Stromal cell of bone marrow (primary cell): ENCODE measurements around the gene HOXC10.

Experiments used
- DNase-seq: peaks from one replicate; pipeline ENCODE4 v3.0.0-alpha.2; 2012; ENCODE audit warnings: low read depth

Gene HOXC10

DNA sequence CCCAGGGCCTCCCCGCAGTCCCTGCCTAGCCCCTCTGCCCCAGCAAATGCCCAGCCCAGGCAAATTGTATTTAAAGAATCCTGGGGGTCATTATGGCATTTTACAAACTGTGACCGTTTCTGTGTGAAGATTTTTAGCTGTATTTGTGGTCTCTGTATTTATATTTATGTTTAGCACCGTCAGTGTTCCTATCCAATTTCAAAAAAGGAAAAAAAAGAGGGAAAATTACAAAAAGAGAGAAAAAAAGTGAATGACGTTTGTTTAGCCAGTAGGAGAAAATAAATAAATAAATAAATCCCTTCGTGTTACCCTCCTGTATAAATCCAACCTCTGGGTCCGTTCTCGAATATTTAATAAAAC lies 45.5 kb downstream of the HOXC10 start:
- no peak for DNase-seq

DNA sequence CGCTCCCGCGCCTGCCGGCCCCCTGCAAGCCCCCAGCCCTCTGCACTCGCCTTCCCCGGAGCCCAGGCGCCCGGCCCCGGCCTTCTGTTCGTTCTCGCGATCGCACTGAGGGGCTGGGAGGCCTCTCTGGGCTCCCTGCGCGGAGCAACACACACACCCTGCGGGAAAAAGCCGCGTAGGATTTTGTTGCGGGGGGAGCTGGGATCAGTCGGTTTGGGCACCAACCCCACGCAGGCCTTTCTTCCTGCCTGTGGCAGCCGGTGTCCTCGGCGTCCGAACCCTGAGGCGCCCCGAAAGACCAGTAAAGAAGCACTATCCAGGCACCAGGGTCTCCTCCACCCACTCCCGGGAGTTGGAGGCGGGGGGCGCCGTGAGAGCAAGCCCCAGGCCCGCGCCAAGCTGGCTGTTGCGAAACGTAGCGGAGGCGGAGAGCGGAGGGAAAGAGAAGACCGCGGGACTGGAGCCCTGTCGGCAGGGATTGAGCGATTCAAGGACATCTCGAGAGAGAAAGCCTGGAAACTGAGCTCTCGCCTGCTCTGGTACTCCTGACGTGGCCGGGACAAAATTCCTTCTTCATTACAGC lies 46.0 kb downstream of the HOXC10 start:
- no peak for DNase-seq

DNA sequence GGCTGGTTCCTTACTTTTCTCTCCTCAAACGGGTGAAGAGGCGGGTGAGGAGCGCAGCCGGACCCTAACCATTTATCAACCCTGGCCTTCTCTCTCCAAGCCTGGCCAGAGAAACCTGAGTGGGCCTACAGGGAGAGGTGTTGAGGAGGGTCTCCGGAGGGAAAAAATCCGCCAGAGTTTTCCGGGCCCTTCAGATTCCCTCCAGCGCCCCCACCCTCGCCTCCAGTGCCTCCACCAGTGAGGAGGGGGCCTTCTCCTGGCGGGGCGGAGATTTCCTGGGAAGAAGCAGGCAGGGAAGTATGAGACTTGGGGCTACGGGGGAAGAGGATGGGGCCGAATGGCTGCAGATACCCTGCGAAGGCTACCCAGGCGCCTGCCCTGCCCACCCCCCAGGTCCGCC lies 46.5 kb downstream of the HOXC10 start:
- no peak for DNase-seq

DNA sequence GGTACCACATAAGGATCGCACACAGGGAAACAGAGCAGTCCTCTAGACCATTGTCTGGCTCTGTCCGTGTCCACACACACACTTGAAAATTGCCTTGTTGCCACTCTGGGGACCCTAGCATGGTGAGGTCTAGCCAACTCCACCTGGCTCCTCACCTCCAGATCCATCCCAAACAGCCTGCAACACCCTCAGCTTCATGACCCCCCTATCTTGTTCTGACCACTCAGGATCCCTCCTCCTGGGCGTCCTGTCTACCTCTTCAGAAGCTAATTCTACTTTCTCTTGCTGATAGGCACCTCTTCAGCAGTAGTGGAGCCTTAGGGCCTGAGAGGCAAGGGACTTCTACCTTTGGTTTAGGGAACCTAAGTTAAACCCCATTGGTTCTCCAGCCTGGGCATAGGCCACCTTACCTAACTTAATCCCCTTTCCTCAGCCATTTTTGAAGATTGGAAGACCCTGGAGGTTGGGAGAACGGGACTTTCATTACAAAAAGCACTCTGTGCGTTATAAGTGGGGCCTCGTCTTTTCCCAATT lies 47.2 kb downstream of the HOXC10 start:
- DNase-seq, result no peak

DNA sequence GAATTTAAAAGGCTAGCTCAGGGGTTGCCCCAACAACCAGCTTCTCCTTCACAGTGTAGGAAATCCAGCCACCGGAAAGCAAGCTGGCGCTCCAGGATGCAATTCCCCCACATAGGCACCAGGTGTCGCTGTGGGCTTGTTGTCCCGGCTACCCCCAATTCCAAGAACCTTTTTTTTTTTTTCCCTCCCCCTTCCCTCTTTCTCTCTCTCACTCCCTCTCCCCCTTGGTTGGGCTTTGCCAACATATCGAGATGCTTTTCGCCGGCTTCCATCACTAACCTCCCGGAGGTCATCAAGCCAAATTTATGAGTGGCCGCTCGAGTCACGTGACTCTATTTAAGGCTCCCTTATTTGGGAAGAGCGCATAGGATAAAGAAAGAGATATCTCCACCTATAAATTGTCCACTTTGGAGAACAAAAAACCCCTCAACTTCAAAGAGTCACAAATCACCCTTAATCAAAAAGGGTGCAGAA lies 47.7 kb downstream of the HOXC10 start, which contains the start of gene HOXC5:
HOXC5 (plus strand) TSS at position 424 of the 474 bp plus-strand sequence. CDS start 73 bp downstream, outside the sequence.
- DNase-seq, result peak; percentile 69

DNA sequence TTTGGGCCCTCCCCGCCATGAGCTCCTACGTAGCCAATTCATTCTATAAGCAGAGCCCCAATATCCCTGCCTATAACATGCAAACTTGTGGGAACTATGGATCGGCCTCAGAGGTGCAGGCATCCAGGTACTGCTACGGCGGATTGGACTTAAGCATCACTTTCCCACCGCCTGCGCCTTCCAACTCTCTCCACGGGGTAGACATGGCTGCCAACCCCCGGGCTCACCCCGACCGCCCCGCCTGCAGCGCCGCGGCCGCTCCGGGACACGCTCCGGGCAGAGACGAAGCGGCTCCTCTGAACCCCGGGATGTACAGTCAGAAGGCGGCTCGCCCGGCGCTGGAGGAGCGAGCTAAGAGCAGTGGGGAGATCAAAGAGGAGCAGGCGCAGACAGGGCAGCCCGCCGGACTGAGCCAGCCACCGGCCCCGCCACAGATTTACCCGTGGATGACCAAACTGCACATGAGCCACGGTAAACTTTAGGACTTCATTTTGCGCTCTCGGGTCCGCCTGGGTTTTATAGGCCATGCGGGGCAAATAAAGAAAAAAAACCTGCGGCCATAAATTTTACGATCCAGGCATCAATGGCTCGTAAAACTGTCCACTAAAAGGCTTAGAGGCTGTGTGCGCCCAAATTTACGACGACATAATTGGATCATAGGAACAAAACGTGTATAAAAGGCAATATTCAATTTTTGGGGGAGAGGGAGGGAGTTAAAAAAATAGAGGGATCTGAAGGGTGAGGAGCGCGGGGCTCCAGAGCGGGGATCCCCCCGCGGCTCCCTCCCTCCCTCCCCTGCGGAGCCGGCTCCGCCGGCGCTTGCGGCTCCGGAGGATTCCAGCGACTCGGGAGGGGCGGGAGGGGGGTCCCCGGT lies 48.4 kb downstream of the HOXC10 start:
- DNase-seq, result no peak

DNA sequence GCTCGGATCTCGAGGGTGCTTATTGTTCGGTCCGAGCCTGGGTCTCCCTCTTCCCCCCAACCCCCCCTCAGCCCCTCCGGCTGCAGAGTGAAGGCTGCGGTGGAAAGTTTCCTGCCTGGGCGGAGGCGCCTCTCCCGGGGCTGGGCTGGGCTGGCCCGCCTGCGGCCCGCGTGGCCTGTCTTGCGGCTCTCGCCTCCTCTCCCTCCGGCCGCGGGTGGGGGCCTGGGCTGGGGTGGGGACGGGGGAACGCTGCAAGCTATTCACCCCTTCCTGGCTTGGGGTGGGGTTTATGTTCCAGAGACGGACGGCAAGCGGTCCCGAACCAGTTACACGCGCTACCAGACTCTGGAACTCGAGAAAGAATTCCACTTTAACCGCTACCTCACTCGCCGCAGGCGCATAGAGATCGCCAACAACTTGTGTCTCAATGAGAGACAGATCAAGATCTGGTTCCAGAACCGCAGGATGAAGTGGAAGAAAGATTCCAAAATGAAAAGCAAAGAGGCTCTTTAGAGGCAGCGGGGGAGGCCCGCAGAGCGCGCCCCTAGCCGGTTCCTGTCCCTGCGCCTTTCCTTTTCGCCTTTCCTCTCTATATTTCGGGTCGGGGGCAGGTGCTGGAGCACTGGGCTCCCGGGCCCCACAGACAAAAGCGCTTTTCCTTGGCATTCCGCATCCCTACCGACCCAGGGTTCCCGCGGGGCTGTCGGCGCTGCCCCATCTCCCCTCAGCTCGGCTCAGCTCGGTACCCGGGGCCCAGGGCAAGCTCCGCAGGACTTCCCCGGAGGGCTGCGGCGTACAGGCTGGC lies 49.2 kb downstream of the HOXC10 start:
- DNase-seq, result no peak

DNA sequence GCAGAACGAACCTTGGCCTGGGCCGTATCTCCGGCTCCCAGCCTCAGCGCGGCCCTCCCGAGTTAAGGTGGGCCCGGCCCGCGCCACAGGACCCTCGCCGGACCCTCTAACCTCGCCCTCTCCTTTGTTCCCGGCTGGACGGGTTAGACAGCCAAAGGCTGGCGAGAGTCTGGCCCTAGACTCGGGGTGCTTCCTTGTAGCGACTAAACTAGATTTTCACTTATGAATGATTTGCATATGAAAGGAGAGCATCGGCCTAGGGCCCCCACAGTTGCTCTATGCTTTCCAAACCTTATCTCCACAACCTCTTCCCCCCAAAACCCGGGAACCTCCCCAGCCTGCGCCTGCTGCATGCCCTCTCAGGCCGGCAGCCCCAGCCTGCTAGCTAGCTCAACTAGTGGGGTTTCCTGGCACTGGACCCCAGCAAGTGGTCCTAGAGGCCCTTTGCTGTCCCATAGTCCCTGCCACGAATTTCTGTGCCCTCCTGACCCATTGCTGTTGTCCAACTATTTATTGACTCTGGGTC lies 49.9 kb downstream of the HOXC10 start:
- no peak for DNase-seq

DNA sequence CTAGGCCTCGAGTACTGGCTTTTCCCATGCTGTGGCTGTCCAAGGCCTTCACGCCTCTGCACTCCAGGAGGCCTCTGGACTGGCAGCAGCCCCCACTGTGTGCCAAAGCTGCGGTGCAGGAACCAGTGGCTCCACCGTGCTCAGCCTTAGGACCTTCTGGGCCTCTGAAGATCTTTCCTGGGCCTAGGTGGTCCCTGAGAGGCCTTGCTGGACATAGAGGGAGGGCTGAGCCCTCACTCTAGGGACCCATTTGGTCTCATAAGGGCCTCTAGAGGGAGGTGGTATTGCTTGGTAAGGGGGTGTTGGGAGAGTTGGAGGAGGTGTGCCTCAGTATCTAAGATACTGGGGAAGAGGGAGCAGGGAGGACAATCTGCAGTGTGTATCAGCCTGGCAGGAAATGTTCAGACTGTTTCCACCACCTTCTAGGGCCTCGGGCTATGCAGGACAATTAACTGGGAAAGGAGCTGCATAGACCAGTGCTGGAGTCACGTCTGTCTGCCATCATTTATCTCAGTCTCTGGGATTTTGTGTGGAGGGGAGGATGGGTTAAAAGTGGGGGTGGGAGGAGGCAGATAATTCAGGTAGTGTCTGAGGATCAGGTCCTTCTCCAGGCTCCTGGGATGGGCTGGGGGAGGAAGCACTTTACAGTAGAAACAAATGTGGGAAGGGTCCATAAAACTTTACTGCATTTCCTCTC lies 50.8 kb downstream of the HOXC10 start:
- no peak for DNase-seq

DNA sequence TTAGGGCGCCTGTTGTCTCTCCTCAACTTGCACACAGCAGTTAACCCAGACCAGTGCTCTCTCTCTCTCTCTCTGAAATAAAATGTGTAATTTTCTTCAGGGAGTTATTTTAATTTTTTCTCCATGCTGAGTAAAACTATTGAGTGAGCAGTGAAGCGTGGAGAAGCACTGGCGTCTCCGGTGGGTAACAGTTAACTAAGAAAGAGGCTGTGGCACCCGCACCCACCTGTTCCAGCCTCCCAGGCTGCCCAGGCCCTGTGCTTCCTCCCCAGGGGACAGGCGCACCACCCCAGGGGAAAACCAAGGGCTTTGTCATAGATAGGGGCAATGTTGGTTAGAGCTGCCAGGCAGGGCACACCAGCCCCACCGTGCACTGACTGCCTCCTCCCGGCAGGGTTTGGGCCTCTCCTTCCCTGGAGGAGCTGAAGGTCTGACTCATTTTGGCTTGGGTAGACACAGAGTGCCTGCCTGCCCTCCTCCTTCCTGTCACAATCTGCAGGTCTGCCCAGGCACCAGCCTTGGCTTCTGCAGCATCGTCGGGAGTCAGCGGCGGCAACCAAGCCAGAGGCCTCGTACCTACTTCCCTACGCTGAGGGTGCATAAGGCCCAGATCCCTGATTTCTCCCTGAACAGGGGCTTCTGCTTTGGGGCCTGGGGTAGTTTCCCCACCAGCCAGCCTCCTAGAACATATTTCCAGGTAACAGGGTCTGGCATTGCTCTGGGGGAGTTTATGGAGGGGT lies 51.8 kb downstream of the HOXC10 start:
- DNase-seq, result no peak

DNA sequence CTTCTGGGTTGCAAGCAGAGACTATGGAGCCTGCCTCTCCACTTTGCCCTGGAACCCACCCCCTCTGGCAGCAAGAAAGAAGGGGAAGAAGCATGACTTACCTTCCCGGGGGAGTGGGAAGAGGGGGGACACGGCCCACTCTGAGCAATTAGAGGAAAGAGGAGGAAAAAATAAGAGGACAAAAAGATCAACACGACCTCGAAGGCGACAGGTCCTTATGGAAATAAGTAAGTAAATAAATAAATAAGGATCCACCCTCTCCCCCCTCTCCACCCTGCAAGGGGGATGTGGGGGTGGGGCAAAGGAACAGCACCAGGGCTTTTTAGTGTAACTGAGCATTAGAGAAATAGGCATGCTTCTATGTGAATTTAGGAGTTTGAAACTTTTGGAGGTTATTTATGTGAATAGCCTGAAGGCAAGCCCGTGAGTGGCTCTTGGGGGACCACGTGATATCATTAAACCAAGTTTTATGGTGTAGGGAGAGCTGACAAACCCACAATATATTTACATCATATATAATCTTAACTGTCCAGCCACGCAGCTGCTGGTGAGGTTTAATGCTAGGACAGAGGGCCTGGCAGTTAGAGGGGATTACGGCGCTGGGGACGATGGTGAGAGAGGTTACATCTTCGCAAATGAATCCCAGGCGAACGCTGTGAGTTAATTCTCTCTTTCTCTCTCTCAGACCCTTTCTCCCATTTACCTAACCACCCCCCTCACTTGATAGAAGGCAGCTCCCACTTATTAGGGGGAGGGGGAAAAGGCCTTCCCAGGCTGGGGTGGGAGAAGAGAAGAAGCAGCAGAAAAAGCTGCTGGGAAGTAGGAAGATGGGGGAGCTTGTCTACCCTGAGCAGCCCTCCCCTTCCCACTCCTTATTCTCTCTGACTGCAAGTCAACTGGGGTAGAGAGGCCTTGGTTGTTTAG lies 52.7 kb downstream of the HOXC10 start:
- no peak for DNase-seq

DNA sequence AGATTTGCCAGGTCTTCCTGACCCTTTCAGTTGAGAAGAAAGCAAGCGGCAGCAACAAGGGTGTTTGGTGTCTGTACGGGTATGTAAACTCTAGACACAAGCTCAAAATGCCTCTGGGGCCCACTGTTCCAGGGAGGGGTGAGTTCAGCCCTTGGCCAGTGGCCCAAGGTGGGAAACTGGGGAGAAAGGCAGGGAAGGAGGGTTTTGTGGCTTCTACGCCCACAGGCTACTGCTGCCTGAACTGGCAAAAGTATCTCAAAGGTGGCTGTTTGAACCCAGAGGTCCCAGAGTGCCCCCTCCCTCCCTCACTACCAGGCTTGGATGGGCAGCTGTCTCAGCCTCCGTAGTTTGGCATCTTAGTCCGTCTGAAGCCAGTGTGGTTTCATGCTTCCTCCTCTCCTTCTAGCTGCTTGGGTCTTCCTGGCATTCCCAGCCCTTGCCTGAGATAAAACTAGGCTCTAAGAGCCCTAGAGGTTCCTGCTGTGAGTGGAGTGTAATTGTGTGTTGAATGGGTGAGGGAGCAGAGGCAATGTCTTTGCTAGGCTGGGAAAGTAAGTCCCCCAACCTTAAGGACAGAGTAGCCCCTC lies 53.4 kb downstream of the HOXC10 start:
- DNase-seq, result no peak

DNA sequence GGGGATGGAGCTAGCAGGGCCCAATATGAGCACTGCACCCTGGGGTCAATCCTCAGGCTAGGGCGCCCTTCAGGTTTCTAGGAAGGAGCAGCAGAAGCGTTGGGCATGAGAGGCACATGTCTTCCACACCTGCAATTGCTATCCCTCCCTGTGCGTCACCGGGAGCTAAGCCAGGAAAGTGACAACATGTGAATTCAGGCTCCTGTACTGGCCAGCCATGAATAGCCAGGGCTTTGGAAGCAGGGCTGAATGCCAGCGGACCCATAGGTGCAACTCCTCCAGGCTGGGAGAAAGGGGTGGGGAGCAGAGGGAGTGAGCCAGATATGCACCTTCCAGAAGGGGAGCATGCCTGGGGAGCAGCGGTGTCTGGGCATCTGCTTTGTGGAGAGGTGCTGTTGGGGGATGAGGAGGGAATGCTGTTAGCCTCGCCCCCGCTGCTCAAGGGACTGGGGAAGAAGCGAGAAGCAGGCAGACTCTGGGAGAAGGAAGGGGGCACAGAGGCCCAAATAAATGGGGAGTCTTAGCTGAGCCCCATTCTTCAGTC lies 54.0 kb downstream of the HOXC10 start:
- DNase-seq, result no peak

DNA sequence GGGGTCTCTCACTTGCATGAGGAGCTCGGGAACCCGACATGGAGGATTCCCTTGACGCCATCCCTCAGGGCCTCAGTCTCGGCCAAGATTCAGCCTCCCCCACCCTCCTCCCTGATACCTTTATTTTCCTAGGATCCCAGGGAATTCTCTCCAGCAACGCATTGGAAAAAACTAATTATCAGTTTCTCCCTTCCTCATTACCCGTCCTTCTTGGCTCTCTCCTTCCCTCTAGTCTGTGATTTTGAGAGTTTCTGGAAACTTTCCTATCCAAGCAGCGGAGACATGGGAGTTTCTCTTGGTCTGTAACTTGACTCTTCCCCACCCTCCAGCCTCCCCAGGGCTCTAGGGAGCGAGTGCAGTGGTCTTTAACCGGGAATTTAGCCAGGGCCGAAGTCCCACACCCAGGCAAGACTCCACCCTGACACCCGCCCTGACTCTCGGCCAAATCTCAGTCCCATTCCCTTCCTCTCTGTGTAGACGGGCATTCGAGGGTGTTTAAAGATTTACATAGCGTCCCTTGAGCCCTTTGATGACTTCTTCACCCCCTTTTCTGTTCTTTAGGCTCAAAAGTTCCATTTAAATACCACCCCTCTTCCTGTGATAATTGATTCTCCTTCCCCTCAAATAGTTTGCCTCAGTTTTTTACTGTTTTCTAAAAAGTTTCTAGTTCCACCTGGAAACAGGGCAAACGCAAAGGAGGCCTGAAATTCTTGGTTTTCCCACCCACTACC lies 54.6 kb downstream of the HOXC10 start:
- DNase-seq, result peak; percentile 75
